ENCODE data around the gene ZNF319. TPM values are rescaled to one million over a fixed set of nuclear protein-coding genes. Genes with fewer than 3 reads are reported as not detected.

The ZNF319 gene
- total RNA-seq, 1 experiment from 2014 or later, result 5.5 TPM

DNA sequence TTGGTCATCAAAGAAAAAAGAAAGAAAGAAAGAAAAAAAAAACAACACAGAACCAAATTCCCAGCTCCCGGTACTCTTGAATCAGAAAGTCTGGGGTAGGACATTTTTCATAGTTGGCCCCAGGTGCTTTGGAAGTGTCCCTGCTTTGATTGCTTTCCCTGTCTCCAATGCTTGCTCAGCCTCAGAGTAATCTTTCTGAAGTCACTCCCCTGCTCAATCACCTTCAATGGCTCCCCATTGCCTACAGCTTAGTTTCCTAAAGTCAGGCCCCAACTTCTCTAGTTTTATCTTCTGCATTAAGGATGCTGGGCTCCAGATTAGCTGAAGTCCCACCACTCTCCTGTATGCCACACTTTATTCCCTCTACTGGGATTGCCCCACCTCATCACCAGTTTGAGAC lies 46.6 kb downstream of the ZNF319 start:
- H3K4me3 Mint-ChIP-seq, result no peak overlapping the region
- DNase-seq (ENCODE audit: low spot score) (no peak), ATAC-seq (no peak)
- TF ChIP-seq MXD4 (CRISPR knock-in tag; IDR thresholded peaks at IDR 0.05; ENCODE audit: borderline replicate concordance) (no peak), GABPB1 (CRISPR knock-in tag; IDR thresholded peaks at IDR 0.05) (no peak), ZNF138 (CRISPR knock-in tag; conservative IDR thresholded peaks at IDR 0.05) (no peak), NFYB (CRISPR knock-in tag; conservative IDR thresholded peaks at IDR 0.05; ENCODE audit: low read depth) (no peak), IRF2 (CRISPR knock-in tag; IDR thresholded peaks at IDR 0.05; ENCODE audit: borderline replicate concordance, low read depth) (no peak), ZNF423 (CRISPR knock-in tag; IDR thresholded peaks at IDR 0.05) (no peak), NR3C1 (CRISPR knock-in tag; conservative IDR thresholded peaks at IDR 0.05; ENCODE audit: low read depth) (no peak), NFE2L1 (CRISPR knock-in tag; IDR thresholded peaks at IDR 0.05) (no peak), ZNF317 (CRISPR knock-in tag; IDR thresholded peaks at IDR 0.05; ENCODE audit: borderline replicate concordance, low read depth) (no peak)
- TF ChIP-seq, protein P1, sequence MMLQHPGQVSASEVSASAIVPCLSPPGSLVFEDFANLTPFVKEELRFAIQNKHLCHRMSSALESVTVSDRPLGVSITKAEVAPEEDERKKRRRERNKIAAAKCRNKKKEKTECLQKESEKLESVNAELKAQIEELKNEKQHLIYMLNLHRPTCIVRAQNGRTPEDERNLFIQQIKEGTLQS (CRISPR knock-in tag; conservative IDR thresholded peaks at IDR 0.05), result no peak
- H3K36me3 Mint-ChIP-seq, result no peaks in the 10 kb centered on the region
- ChIA-PET CTCF (no interaction called here), POLR2A (no interaction called here)
- no peaks in the 10 kb centered on the region for H3K27me3 Mint-ChIP-seq (ENCODE audit: low read depth)
- peaks cover 18% of the 10 kb centered on the region for H3K4me1 Mint-ChIP-seq
- peaks cover 5% of the 10 kb centered on the region; the same call in 1 of the 2 replicates for H3K9me3 Mint-ChIP-seq
- H3K27ac Mint-ChIP-seq, result no peak overlapping the region

DNA sequence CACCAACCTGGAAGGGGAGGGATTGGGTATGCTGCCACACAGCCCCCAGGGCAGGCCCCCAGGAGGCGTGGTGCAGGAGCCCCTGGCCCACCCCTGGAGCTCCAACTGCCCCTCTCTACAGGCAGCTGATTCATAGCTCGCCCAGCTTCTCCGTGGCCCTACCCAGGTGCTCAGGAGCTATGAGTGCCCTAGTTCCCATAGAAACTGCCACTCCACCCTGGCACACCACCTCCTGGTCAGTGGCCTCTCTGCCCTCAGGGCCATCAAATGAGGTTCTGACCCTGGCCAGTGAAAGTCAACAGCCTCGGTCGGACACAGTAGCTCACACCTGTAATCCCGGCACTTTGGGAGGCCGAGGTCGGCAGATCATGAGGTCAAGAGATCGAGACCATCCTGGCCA lies 47.6 kb downstream of the ZNF319 start:
- ChIA-PET POLR2A (interaction anchor here (0.6 kb wide), 1 partner anchor 21 kb away, joined by 3 read pairs; no protein-coding TSS in a partner anchor), CTCF (interaction anchor here (1.4 kb wide), 1 partner anchor 13 kb away, joined by 5 read pairs; no protein-coding TSS in a partner anchor)
- ATAC-seq (no peak), DNase-seq (ENCODE audit: low spot score) (no peak)
- TF ChIP-seq, protein P2, sequence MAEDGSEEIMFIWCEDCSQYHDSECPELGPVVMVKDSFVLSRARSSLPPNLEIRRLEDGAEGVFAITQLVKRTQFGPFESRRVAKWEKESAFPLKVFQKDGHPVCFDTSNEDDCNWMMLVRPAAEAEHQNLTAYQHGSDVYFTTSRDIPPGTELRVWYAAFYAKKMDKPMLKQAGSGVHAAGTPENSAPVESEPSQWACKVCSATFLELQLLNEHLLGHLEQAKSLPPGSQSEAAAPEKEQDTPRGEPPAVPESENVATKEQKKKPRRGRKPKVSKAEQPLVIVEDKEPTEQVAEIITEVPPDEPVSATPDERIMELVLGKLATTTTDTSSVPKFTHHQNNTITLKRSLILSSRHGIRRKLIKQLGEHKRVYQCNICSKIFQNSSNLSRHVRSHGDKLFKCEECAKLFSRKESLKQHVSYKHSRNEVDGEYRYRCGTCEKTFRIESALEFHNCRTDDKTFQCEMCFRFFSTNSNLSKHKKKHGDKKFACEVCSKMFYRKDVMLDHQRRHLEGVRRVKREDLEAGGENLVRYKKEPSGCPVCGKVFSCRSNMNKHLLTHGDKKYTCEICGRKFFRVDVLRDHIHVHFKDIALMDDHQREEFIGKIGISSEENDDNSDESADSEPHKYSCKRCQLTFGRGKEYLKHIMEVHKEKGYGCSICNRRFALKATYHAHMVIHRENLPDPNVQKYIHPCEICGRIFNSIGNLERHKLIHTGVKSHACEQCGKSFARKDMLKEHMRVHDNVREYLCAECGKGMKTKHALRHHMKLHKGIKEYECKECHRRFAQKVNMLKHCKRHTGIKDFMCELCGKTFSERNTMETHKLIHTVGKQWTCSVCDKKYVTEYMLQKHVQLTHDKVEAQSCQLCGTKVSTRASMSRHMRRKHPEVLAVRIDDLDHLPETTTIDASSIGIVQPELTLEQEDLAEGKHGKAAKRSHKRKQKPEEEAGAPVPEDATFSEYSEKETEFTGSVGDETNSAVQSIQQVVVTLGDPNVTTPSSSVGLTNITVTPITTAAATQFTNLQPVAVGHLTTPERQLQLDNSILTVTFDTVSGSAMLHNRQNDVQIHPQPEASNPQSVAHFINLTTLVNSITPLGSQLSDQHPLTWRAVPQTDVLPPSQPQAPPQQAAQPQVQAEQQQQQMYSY (CRISPR knock-in tag; IDR thresholded peaks at IDR 0.05), result no peak
- TF ChIP-seq SOX15 (CRISPR knock-in tag; IDR thresholded peaks at IDR 0.05), result no peak
- TF ChIP-seq, protein P3, sequence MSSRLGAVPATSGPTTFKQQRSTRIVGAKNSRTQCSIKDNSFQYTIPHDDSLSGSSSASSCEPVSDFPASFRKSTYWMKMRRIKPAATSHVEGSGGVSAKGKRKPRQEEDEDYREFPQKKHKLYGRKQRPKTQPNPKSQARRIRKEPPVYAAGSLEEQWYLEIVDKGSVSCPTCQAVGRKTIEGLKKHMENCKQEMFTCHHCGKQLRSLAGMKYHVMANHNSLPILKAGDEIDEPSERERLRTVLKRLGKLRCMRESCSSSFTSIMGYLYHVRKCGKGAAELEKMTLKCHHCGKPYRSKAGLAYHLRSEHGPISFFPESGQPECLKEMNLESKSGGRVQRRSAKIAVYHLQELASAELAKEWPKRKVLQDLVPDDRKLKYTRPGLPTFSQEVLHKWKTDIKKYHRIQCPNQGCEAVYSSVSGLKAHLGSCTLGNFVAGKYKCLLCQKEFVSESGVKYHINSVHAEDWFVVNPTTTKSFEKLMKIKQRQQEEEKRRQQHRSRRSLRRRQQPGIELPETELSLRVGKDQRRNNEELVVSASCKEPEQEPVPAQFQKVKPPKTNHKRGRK (CRISPR knock-in tag; IDR thresholded peaks at IDR 0.05; ENCODE audit: borderline replicate concordance), result no peak
- no peak for TF ChIP-seq ZBTB21 (CRISPR knock-in tag; IDR thresholded peaks at IDR 0.05; ENCODE audit: borderline replicate concordance)
- TF ChIP-seq, protein P4, sequence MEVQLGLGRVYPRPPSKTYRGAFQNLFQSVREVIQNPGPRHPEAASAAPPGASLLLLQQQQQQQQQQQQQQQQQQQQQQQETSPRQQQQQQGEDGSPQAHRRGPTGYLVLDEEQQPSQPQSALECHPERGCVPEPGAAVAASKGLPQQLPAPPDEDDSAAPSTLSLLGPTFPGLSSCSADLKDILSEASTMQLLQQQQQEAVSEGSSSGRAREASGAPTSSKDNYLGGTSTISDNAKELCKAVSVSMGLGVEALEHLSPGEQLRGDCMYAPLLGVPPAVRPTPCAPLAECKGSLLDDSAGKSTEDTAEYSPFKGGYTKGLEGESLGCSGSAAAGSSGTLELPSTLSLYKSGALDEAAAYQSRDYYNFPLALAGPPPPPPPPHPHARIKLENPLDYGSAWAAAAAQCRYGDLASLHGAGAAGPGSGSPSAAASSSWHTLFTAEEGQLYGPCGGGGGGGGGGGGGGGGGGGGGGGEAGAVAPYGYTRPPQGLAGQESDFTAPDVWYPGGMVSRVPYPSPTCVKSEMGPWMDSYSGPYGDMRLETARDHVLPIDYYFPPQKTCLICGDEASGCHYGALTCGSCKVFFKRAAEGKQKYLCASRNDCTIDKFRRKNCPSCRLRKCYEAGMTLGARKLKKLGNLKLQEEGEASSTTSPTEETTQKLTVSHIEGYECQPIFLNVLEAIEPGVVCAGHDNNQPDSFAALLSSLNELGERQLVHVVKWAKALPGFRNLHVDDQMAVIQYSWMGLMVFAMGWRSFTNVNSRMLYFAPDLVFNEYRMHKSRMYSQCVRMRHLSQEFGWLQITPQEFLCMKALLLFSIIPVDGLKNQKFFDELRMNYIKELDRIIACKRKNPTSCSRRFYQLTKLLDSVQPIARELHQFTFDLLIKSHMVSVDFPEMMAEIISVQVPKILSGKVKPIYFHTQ (CRISPR knock-in tag; IDR thresholded peaks at IDR 0.05), result no peak
- no peak for TF ChIP-seq ZNF416 (CRISPR knock-in tag; IDR thresholded peaks at IDR 0.05)
- TF ChIP-seq FOXK1 (CRISPR knock-in tag; IDR thresholded peaks at IDR 0.05), result no peak
- no peak for TF ChIP-seq PRRX2 (CRISPR knock-in tag; IDR thresholded peaks at IDR 0.05)
- TF ChIP-seq, protein P5, sequence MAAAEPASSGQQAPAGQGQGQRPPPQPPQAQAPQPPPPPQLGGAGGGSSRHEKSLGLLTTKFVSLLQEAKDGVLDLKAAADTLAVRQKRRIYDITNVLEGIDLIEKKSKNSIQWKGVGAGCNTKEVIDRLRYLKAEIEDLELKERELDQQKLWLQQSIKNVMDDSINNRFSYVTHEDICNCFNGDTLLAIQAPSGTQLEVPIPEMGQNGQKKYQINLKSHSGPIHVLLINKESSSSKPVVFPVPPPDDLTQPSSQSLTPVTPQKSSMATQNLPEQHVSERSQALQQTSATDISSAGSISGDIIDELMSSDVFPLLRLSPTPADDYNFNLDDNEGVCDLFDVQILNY (CRISPR knock-in tag; IDR thresholded peaks at IDR 0.05), result no peak
- no peak for TF ChIP-seq ZNF121 (CRISPR knock-in tag; IDR thresholded peaks at IDR 0.05)
- TF ChIP-seq ZNF423 (CRISPR knock-in tag; IDR thresholded peaks at IDR 0.05), result no peak
- TF ChIP-seq IRF2 (CRISPR knock-in tag; IDR thresholded peaks at IDR 0.05; ENCODE audit: borderline replicate concordance, low read depth), result no peak
- no peak for TF ChIP-seq OVOL2 (CRISPR knock-in tag; IDR thresholded peaks at IDR 0.05; ENCODE audit: borderline replicate concordance)
- H3K4me1 Mint-ChIP-seq, result peaks cover 11% of the 10 kb centered on the region
- no peaks in the 10 kb centered on the region for H3K27me3 Mint-ChIP-seq (ENCODE audit: low read depth)
- peaks cover 5% of the 10 kb centered on the region; the same call in 1 of the 2 replicates for H3K9me3 Mint-ChIP-seq
- H3K36me3 Mint-ChIP-seq, result no peaks in the 10 kb centered on the region
- H3K4me3 Mint-ChIP-seq, result no peak overlapping the region
- no peak overlapping the region for H3K27ac Mint-ChIP-seq
